K562 (cell line): Measurements from ENCODE around the gene ACER1. TPM values are rescaled to one million over a fixed set of nuclear protein-coding genes. Genes with fewer than 3 reads are reported as not detected.

Source experiments
- ATAC-seq: fragments of 200-7000 bp; cut with Tn5 transposase; 3 replicates; pipeline ENCODE4 v1.9.1; 2020; ENCODE audit warnings: moderate library complexity
- BruUV-seq: library from RNA; stranded (reverse); fragments of 400-500 nt; replicated peaks from 2 replicates; lab custom pipeline; 2021; lab: Mats Ljungman, UMichigan
- CTCF ChIA-PET: fragments of 300-600 bp; formaldehyde crosslinking; extraction: SDS; loops from one replicate; lab custom pipeline; 2021; ENCODE audit warnings: low intra/inter-chr PET ratio; lab: Yijun Ruan, JAX
- POLR2A ChIA-PET: fragments of 300-600, 350-650 bp; sonication (Branson Sonifier 250); formaldehyde crosslinking; extraction: SDS; loops from one replicate; lab custom pipeline; 2021; ENCODE audit warnings: antibody characterized with exemption, inconsistent platforms; lab: Yijun Ruan, JAX
- DNase-seq, 4 experiments: peaks; one replicate each; pipeline versions ENCODE4 v3.0.0 to v3.0.0-alpha.2; 2011 to 2018; ENCODE audit warnings: low spot score in 3 of 4, mixed read lengths in 3 of 4; ENCODE audit errors: extremely low read depth in 1 of 4
- FAIRE-seq: peaks from 2 replicates; lab custom pipeline; 2011; peaks lifted over from hg19 to GRCh38; lab: Jason Lieb, UNC
- H2AFZ ChIP-seq: 2 replicates; pipeline ENCODE4 v1.6.0; 2011; ENCODE audit warnings: low read depth, low read length, control low read depth, inconsistent platforms
- H3K27ac ChIP-seq: fragments of 200-600 bp; 3 replicates; pipeline ENCODE4 v1.8.0; 2011; ENCODE audit warnings: low read depth, mild to moderate bottlenecking, control low read depth, inconsistent platforms, low read length, moderate library complexity, mixed read lengths; ENCODE audit errors: extremely low read depth
- H3K27me3 ChIP-seq, 2 experiments: fragments of 300-600 bp in 1 of 2; 2 replicates in 1 of 2; 3 replicates in 1 of 2; pipeline versions ENCODE4 v1.6.0 to v1.8.0; 2011; ENCODE audit warnings: inconsistent platforms in 2 of 2, low read length in 2 of 2, mild to moderate bottlenecking in 1 of 2, mixed read lengths in 1 of 2, moderate library complexity in 1 of 2; ENCODE audit not compliant: control insufficient read depth in 2 of 2, insufficient read depth in 2 of 2
- H3K36me3 ChIP-seq: fragments of 300-600 bp; 3 replicates; pipeline ENCODE4 v1.8.0; 2011; ENCODE audit warnings: mild to moderate bottlenecking, low read length, inconsistent platforms; ENCODE audit not compliant: control insufficient read depth, insufficient read depth
- H3K4me1 ChIP-seq, 2 experiments: fragments of 200-600 bp in 1 of 2; replicated peaks in 1 of 2; 2 replicates in 1 of 2; 3 replicates in 1 of 2; pipeline versions ENCODE4 v1.5.1 to v1.8.0; 2011; ENCODE audit warnings: inconsistent platforms in 2 of 2, low read length in 2 of 2, mild to moderate bottlenecking in 1 of 2, mixed read lengths in 1 of 2, moderate library complexity in 1 of 2; ENCODE audit not compliant: control insufficient read depth in 2 of 2, insufficient read depth in 2 of 2
- H3K4me2 ChIP-seq: 2 replicates; pipeline ENCODE4 v1.6.1; 2011; ENCODE audit warnings: low read length, control low read depth, inconsistent platforms, mixed read lengths; ENCODE audit not compliant: insufficient read depth
- H3K4me3 ChIP-seq: fragments of 200-600 bp; sonication (generic), shearing (Covaris generic); 2 replicates; pipeline ENCODE4 v1.5.1; 2016; ENCODE audit warnings: control low read depth, inconsistent platforms
- H3K79me2 ChIP-seq: fragments of 200-600 bp; 3 replicates; pipeline ENCODE4 v1.8.0; 2011; ENCODE audit warnings: low read length, inconsistent platforms; ENCODE audit not compliant: control insufficient read depth, insufficient read depth
- H3K9ac ChIP-seq, 2 experiments: 2 replicates each; pipeline versions ENCODE4 v1.6.0 to v1.6.1; 2011; ENCODE audit warnings: low read depth in 2 of 2, low read length in 2 of 2, control low read depth in 1 of 2, inconsistent platforms in 1 of 2, mild to moderate bottlenecking in 1 of 2, mixed read lengths in 1 of 2; ENCODE audit not compliant: insufficient read depth in 1 of 2
- H3K9me1 ChIP-seq: one replicate; pipeline ENCODE4 v1.6.0; 2011; ENCODE audit warnings: inconsistent platforms, mild to moderate bottlenecking, low read length, moderate library complexity; ENCODE audit not compliant: control insufficient read depth, insufficient read depth
- H3K9me3 ChIP-seq: replicated peaks from 2 replicates; pipeline ENCODE4 v1.5.1; 2011; ENCODE audit warnings: low read depth, low read length, inconsistent platforms; ENCODE audit not compliant: control insufficient read depth, insufficient read depth
- H4K20me1 ChIP-seq: replicated peaks from 2 replicates; pipeline ENCODE4 v1.6.1; 2011; ENCODE audit warnings: low read length, inconsistent platforms, mixed read lengths; ENCODE audit not compliant: control insufficient read depth, insufficient read depth
- NCOA4 ChIP-seq: fragments of 450-650 bp; IDR thresholded peaks from 2 replicates; pipeline ENCODE4 v1.6.1; 2018; ENCODE audit warnings: mild to moderate bottlenecking; ENCODE audit not compliant: partially characterized antibody
- RBM25 ChIP-seq: fragments of 200-400 bp; formaldehyde crosslinking; IDR thresholded peaks from 2 replicates; pipeline ENCODE4 v1.6.1; 2018; ENCODE audit warnings: low read length, low read depth, moderate library complexity; ENCODE audit not compliant: severe bottlenecking
- SMARCA5 ChIP-seq: fragments of 450-650 bp; IDR thresholded peaks from 2 replicates; pipeline ENCODE4 v1.6.1; 2016
- ZBTB5 ChIP-seq: fragments of 450-650 bp; IDR thresholded peaks from 2 replicates; pipeline ENCODE4 v1.6.1; 2017; ENCODE audit warnings: antibody characterized with exemption
- ZNF561 ChIP-seq: fragments of 450-650 bp; formaldehyde crosslinking; conservative IDR thresholded peaks from 2 replicates; pipeline ENCODE4 v1.4.0; 2020; ENCODE audit warnings: mild to moderate bottlenecking, moderate library complexity
- ZNF589 ChIP-seq: fragments of 200-800 bp; sonication (Bioruptor generic); IDR thresholded peaks from 2 replicates; pipeline ENCODE4 v1.6.1; 2016; ENCODE audit warnings: low read depth, missing genetic modification characterization, missing compliant biosample characterization
- WGBS: fragments of 100-300 bp; shearing (Covaris generic); methylation state at CpG from one replicate; pipeline ENCODE4 v1.1.6; 2016; ENCODE audit warnings: low coverage, mixed read lengths; ENCODE audit not compliant: insufficient coverage; ENCODE audit errors: missing lambda C conversion rate; 5-methylcytosine and 5-hydroxymethylcytosine counted together
- in situ Hi-C: fragments of 300-500 bp; cut with MboI; formaldehyde crosslinking; loops from 4 replicates; pipeline ENCODE4 v1.15.0; 2018; ENCODE audit warnings: inconsistent platforms, mixed read lengths
- intact Hi-C: fragments of 100-400 bp; cut with micrococcal nuclease; formaldehyde crosslinking; loops from 2 replicates; pipeline ENCODE4 v1.14.2; 2022
- polyA plus RNA-seq, 8 experiments: library from polyadenylated mRNA; depleted of rRNA in 4 of 8; stranded (reverse) in 5 of 8; unstranded in 3 of 8; fragments of >200 nt; fragmentation: Nextera tagmentation in 2 of 8; fragmentation: Illumina TruSeq in 1 of 8; extraction: Ambion mirVana in 2 of 8; extraction: Trizol in 1 of 8; gene quantifications; 2 replicates each; pipeline versions ENCODE4 v1.2.1 to v1.2.3, GENCODE V29; 2011 to 2014; ENCODE audit warnings: inconsistent platforms in 1 of 8, missing spikeins in 1 of 8
- total RNA-seq, 7 experiments: library from RNA; depleted of rRNA in 6 of 7; stranded (reverse); fragments of >200 nt in 6 of 7; fragmentation: Illumina TruSeq in 2 of 7; extraction: Trizol in 2 of 7; gene quantifications; 2 replicates each; pipeline versions ENCODE4 v1.2.1 to v1.2.3, GENCODE V29; 2011 to 2021; ENCODE audit warnings: low replicate concordance in 1 of 7
- TF ChIP-seq, protein P1 (sequence below), 2 experiments: fragments of 200-800 bp in 1 of 2; sonication (Bioruptor generic) in 1 of 2; sonication (generic) in 1 of 2; formaldehyde crosslinking in 1 of 2; IDR thresholded peaks in 1 of 2; conservative IDR thresholded peaks in 1 of 2; 2 replicates each; pipeline versions ENCODE4 v1.5.0 to v1.6.1; 2016 to 2020; ENCODE audit warnings: missing compliant biosample characterization in 1 of 2, missing genetic modification characterization in 1 of 2, missing genetic modification reagents in 1 of 2
- TF ChIP-seq, protein P2 (sequence below): IDR thresholded peaks from 2 replicates; pipeline ENCODE4 v1.6.1; 2011; ENCODE audit warnings: borderline replicate concordance, low read depth, mild to moderate bottlenecking, moderate library complexity, low read length; ENCODE audit not compliant: insufficient read depth, poor library complexity, severe bottlenecking
- TF ChIP-seq, protein P3 (sequence below): fragments of 450-650 bp; IDR thresholded peaks from 2 replicates; pipeline ENCODE4 v1.6.1; 2018; ENCODE audit not compliant: partially characterized antibody

ACER1 gene
- total and polyA plus RNA-seq, 9 of the 15 experiments (the other 6 are each of a cell fraction or from before 2014, with no cell fraction given): not detected

DNA sequence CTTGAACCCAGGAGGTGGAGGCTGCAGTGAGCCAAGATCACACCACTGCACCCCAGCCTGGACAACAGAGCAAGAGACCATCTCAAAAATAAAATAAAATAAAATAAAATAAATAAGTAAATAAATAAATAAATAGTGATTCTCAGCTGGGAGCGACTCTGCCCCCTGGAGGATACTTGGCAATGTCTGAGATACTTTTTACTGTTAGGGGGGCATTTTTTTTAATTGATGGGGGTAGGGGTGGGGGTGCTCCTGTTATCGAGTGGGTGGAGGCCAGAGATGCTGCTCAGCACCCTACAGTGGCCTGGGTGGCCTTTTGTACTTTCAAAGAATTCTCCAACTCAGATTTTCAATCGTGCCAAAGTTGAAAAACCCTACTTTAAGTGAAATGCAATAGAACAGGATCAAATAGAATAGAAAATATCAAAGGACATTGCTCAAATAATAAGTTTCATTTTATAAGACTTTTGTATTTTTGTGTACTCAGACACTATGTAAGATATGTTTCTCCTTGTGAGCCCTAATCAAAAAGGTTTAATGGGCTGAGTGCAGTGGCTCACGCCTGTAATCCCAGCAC is 20.8 kb upstream of the ACER1 start:
- POLR2A ChIA-PET: no interaction called here
- no peak for TF ChIP-seq SMARCA5
- no peak for TF ChIP-seq ZNF589
- TF ChIP-seq ZNF561 (CRISPR knock-in tag): no peak
- TF ChIP-seq, protein P1, sequence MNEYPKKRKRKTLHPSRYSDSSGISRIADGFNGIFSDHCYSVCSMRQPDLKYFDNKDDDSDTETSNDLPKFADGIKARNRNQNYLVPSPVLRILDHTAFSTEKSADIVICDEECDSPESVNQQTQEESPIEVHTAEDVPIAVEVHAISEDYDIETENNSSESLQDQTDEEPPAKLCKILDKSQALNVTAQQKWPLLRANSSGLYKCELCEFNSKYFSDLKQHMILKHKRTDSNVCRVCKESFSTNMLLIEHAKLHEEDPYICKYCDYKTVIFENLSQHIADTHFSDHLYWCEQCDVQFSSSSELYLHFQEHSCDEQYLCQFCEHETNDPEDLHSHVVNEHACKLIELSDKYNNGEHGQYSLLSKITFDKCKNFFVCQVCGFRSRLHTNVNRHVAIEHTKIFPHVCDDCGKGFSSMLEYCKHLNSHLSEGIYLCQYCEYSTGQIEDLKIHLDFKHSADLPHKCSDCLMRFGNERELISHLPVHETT (CRISPR knock-in tag; conservative IDR thresholded peaks at IDR 0.05 in 1 of 2, IDR thresholded peaks at IDR 0.05 in 1 of 2): no peak
- TF ChIP-seq ZBTB5: no peak
- TF ChIP-seq, protein P2, sequence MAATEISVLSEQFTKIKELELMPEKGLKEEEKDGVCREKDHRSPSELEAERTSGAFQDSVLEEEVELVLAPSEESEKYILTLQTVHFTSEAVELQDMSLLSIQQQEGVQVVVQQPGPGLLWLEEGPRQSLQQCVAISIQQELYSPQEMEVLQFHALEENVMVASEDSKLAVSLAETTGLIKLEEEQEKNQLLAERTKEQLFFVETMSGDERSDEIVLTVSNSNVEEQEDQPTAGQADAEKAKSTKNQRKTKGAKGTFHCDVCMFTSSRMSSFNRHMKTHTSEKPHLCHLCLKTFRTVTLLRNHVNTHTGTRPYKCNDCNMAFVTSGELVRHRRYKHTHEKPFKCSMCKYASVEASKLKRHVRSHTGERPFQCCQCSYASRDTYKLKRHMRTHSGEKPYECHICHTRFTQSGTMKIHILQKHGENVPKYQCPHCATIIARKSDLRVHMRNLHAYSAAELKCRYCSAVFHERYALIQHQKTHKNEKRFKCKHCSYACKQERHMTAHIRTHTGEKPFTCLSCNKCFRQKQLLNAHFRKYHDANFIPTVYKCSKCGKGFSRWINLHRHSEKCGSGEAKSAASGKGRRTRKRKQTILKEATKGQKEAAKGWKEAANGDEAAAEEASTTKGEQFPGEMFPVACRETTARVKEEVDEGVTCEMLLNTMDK: peak; percentile 5
- TF ChIP-seq RBM25: no peak
- TF ChIP-seq NCOA4: no peak
- TF ChIP-seq, protein P3, sequence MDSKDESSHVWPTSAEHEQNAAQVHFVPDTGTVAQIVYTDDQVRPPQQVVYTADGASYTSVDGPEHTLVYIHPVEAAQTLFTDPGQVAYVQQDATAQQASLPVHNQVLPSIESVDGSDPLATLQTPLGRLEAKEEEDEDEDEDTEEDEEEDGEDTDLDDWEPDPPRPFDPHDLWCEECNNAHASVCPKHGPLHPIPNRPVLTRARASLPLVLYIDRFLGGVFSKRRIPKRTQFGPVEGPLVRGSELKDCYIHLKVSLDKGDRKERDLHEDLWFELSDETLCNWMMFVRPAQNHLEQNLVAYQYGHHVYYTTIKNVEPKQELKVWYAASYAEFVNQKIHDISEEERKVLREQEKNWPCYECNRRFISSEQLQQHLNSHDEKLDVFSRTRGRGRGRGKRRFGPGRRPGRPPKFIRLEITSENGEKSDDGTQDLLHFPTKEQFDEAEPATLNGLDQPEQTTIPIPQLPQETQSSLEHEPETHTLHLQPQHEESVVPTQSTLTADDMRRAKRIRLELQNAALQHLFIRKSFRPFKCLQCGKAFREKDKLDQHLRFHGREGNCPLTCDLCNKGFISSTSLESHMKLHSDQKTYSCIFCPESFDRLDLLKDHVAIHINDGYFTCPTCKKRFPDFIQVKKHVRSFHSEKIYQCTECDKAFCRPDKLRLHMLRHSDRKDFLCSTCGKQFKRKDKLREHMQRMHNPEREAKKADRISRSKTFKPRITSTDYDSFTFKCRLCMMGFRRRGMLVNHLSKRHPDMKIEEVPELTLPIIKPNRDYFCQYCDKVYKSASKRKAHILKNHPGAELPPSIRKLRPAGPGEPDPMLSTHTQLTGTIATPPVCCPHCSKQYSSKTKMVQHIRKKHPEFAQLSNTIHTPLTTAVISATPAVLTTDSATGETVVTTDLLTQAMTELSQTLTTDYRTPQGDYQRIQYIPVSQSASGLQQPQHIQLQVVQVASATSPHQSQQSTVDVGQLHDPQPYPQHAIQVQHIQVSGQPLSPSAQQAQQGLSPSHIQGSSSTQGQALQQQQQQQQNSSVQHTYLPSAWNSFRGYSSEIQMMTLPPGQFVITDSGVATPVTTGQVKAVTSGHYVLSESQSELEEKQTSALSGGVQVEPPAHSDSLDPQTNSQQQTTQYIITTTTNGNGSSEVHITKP: no peak

More for the DNA sequence above, 20.8 kb upstream of the ACER1 start:
- Histone ChIP-seq H3K9ac (no peak overlapping the region), H3K27me3 (peaks cover 2 to 9% of the 10 kb centered on the region in 2 experiments; a peak in 4 of 5 replicates), H3K36me3 (no peaks in the 10 kb centered on the region), H3K79me2 (no peaks in the 10 kb centered on the region), H3K4me1 (peaks cover 6 to 13% of the 10 kb centered on the region in 2 experiments; a peak in 4 of 5 replicates), H2AFZ (no peak overlapping the region), H3K9me1 (no peaks in the 10 kb centered on the region), H3K4me3 (no peak overlapping the region), H4K20me1 (no peaks in the 10 kb centered on the region), H3K27ac (no peak overlapping the region), H3K4me2 (no peak overlapping the region), H3K9me3 (peaks cover 4% of the 10 kb centered on the region; the same call in 1 of the 2 replicates)
- CTCF ChIA-PET: interaction anchor here (1.0 kb wide), 1 partner anchor 136 kb away, joined by 5 read pairs; no protein-coding TSS in a partner anchor
- DNase-seq: peak in 1 of 4 experiments; percentile 33
- no peak for ATAC-seq
- FAIRE-seq: no peak
- intact Hi-C loops: no loop called here
- no TSS peak for BruUV-seq
- 22% methylated on average over 4 of the region's 4 CpGs for WGBS
- in situ Hi-C loops: no loop called here
